Stimulated activated CD4-positive, alpha-beta T cell treated with anti-CD3 and anti-CD28 coated beads, Interleukin-15, amount 100 ng/mL, for 48 hours (primary cell): Measurements from ENCODE around the gene DSCAM.

Experiments
- DNase-seq, 2 donors: peaks; one replicate each; pipeline ENCODE4 v3.0.0-alpha.2; 2020; ENCODE audit warnings: low read depth in 2 of 2

DSCAM gene

DNA sequence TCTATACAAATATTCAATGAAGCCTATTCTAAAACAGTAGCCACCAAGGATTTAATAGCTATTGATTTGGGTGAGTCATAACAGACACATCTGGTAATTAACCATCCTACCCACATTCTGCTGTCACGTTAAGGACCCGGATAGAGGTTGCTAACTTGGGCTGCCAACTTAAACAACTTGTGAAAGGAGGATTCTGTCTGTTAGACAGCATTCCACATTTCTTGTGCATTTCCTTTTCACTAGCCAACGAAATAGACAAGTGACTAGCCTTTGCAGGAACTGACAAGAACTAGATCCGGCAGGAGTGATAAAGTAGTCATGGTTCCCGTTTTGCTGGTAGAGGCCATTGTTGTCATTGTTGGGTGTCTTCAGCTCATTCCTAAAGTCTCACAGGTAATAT, 9.5 kb downstream of the DSCAM start:
- no peak for DNase-seq

- no peak for DNase-seq
Observed at GRCh38 chr21:40835184-40835694, 11.7 kb downstream of the DSCAM start.

GRCh38 chr21:40833184-40833583, 13.8 kb downstream of the DSCAM start:
- DNase-seq, result no peak

DNA sequence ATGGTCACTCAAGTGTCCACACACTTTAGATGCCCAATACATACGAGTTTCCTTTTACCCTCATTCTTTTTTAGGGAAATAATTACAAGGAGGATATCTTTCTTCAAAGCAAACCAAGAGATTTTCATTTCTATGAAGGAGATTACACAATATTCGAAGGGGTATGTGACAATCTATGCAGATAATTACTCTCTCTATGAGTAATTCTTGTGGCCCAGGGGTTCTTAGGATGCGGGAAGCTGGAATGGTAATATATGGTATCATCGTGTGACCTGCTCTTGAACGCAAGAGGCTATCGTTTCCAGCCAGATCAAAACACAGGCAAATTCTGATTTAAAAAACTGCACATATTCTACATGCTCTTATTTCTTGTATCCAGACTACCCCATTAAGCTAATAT, 14.6 kb downstream of the DSCAM start:
- DNase-seq, result no peak

GRCh38 chr21:40830836-40831235, 16.1 kb downstream of the DSCAM start:
- DNase-seq, result no peak

GRCh38 chr21:40829791-40830190, 17.2 kb downstream of the DSCAM start:
- DNase-seq, result no peak

DNA sequence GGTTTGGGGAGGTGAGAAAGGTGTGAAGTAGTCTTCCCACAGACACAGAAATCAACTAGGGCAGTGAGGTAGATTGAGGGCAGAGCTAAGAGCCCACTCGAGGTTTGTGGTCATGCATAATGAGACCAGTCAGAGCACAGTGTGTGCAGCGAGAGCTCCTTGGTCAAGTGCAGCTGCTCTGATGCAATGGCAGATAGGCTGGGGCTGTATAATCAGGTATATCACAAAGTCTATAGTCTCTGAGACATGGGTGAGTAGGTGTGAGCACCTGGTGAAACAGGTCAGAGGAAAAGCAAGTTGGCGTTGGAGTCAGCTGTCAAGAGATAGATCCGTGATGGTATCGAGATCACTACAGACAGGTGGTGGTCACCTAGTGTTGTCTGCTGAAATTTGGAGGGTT, 17.6 kb downstream of the DSCAM start:
- DNase-seq, result no peak

DNA sequence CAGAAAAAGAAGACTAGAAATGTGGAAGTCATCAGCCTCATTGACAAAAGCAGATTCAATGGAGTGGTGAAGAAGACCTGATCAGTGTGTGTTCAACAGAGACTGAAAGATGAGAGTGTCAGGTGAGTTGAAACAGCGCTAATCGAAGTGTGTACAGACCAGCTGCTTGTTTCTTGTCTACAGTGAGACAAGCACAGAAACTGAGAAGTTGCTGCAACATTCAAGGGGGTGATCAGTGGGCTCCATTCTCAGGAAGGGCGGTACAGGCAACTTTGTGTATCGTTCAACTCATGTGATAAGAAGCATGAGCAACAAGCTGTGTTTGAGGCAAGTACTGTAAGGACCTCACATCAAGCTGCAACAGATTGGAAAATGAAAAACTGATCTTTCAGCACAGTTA, 19.4 kb downstream of the DSCAM start:
- DNase-seq, result no peak

GRCh38 chr21:40819071-40819900, 27.7 kb downstream of the DSCAM start:
- no peak for DNase-seq

GRCh38 chr21:40813918-40814317, 33.0 kb downstream of the DSCAM start:
- no peak for DNase-seq

DNA sequence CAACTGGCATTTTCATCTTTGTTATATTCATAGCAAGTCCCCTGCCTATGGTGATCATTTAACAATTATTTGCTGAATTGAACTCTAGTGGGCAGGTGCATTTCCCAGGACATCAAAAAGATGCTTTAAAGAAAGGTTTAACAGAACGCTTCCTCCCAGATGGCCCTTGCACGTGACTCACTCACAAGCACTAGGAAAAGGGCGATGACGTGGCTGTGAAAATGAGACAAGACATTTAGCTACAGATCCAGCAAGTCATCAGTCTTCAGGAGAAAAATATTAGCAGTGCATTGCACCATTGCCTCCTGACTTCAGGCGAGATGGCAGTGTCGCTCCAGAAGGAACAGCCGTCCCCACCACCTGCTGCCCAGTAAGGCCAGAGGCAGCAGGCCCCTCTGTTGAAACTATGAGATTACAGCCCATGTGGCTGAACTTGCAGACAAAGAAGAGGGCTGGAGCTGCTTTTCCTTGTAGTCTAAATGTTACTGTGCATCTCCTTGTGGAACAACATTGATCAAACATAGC, 37.2 kb downstream of the DSCAM start:
- no peak for DNase-seq

DNA sequence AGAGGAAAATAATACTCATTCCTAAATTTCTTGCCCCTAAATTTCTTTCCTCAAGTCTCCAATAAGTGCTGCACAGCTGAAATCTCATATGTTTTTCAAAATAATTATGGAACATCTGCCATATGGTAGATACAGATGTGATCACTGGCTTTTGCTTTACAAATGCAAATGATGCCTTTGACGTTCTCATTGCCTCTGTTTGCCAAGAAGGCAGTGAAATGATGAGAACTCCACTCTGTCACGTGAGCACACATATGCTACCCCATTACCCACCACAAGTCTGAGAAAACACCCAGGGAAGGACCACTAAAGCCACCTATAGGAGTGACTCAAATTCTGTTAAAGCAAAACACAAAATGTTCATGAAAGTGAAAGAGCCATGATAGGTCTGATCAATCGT, 43.9 kb downstream of the DSCAM start:
- DNase-seq, result no peak

GRCh38 chr21:40800126-40800525, 46.8 kb downstream of the DSCAM start:
- no peak for DNase-seq

GRCh38 chr21:40797891-40798290, 49.1 kb downstream of the DSCAM start:
- DNase-seq, result no peak

- no peak for DNase-seq
Observed at GRCh38 chr21:40797410-40797809, 49.5 kb downstream of the DSCAM start.

DNA sequence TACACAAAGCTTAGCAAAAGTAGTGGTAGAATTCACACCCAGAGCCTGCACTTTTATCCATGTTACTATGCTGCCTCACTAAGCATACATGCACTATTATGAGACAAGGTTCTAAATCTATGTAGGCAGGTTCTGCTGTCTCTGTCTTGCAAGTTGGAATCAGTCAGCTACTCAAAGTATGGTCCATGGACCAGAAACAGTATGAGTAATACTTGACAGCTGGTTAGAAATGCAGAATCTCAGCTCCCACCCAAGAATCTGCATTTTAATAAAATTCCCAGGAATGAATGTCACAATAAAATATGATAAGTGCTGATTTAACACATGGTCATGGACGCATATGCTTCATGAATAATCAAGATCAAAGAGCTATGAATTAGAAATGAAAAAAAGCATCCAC, 50.5 kb downstream of the DSCAM start:
- DNase-seq, result no peak

GRCh38 chr21:40795313-40795712, 51.6 kb downstream of the DSCAM start:
- DNase-seq, result no peak

DNA sequence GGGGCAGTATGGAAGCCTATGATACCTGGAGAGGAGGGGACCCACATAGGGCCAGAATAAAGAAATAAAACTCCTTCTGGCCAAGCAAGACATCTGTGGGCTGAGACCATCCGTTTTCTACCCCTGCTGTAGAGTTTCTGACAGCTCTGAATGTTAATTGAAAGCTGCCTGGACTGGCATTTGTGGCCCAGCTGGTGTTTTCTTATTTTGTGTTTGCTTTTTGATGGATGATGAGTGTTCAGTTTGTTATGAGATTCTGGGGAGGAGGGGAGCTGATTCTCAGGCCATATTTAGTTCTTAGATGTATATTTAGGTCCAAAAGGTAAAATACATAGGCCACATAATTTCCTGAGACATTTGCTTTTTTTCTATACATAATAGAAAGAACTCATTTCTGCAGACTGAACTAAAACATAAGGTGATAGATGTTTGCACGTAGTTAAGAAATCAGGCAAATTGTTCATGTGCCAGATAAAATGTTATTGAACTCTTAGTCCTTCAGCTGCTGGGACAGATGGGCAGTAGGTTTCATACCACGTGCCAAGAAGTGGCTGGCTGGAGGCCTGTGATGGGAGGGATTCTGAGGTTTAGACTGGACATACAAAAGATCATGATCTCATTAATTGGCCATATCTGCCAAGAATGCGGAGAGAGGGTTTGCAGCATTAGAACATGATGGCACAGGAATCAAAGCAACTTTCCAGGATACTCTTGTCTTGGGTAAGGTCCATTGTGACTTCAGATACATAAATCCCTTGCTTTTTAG, 54.1 kb downstream of the DSCAM start:
- no peak for DNase-seq

DNA sequence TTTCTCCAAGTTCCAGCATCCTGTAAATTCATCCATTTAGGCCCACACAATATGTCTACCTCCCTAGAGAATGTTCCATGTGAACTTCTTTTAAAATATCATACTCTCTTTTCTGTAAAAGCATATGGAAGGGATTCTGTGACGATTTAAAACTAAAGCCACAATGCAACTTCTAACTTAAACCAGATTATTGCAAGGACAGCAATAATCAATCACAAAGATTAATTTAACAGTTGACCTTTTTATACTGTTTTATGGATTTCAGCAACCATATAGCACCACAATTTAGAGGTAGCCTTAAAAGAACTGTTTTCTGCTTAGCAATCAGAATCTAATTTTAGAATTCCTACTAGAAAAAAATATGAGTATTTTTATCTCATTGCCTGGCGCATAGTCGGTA, 58.3 kb downstream of the DSCAM start:
- no peak for DNase-seq

GRCh38 chr21:40783404-40783803, 63.6 kb downstream of the DSCAM start:
- no peak for DNase-seq

DNA sequence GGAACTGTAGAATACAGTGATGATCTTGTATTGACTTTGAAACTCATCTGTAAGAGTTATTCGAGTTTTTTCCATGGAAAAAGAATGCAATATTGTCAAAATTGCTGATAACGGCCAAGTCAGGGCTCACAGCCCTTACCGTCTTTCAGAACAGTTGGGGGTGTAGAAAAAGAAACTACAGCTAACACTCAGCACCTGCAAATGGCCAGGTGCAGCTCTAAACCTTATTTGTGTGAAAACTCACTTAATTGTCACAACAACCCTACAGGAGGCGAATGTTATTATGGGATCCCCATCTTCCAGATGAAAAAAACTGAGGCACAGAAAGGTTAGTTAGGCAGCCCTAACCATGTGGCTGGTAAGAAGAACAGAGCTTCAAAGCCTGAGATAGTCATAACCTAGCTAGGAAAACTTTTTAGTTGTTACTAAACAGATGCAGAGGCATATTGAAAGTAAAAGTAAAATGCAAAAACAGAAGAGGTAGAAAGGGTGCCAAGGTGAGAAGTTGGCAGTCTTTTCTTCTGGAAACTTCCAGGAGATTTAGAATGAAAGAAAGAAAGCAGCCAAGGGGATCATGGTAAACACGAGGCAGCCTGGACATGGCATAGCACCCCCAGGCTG, 76.4 kb downstream of the DSCAM start:
- no peak for DNase-seq

- DNase-seq, result no peak
Observed at GRCh38 chr21:40769231-40769630, 77.7 kb downstream of the DSCAM start.
